D721Med (cell line): ENCODE data around the gene ZBTB12.
"Not testable (repeated sequence)": the region's sequence is repeated elsewhere in the genome, so short reads cannot be mapped to it uniquely, and the experiment has no call there.

ENCODE experiments used
- DNase-seq: peaks from one replicate; pipeline ENCODE4 v3.0.0; 2011; ENCODE audit warnings: low spot score; ENCODE audit not compliant: insufficient read length
- FAIRE-seq: peaks from 2 replicates; lab custom pipeline; 2011; peaks lifted over from hg19 to GRCh38; lab: Jason Lieb, UNC
- TF ChIP-seq, protein P1 (sequence below): IDR thresholded peaks from 2 replicates; pipeline ENCODE4 v1.5.1; 2012; ENCODE audit warnings: mild to moderate bottlenecking, control low read depth; ENCODE audit not compliant: insufficient read depth; ENCODE audit errors: missing control alignments

ZBTB12 gene

DNA sequence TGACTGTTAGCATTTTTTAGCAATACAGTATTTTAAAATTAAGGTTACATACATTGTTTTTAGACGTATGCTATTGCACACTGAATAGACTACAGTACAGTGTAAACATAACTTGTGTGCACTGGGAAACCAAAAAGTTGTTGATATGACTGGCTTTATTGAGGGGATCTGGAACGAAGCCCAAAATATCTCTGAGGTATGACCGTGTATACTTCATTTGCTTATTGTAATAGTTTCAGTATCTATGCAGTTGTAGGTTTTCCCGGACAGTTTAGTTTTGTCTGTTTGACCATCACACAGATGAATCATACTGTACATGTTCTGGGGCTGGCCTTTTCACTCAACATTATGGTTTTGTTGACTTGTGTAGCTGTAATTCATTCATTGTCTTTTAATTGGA lies 6.9 kb upstream of the ZBTB12 start:
- DNase-seq (no peak), FAIRE-seq (no peak)
- TF ChIP-seq, protein P1, sequence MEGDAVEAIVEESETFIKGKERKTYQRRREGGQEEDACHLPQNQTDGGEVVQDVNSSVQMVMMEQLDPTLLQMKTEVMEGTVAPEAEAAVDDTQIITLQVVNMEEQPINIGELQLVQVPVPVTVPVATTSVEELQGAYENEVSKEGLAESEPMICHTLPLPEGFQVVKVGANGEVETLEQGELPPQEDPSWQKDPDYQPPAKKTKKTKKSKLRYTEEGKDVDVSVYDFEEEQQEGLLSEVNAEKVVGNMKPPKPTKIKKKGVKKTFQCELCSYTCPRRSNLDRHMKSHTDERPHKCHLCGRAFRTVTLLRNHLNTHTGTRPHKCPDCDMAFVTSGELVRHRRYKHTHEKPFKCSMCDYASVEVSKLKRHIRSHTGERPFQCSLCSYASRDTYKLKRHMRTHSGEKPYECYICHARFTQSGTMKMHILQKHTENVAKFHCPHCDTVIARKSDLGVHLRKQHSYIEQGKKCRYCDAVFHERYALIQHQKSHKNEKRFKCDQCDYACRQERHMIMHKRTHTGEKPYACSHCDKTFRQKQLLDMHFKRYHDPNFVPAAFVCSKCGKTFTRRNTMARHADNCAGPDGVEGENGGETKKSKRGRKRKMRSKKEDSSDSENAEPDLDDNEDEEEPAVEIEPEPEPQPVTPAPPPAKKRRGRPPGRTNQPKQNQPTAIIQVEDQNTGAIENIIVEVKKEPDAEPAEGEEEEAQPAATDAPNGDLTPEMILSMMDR = no peak

DNA sequence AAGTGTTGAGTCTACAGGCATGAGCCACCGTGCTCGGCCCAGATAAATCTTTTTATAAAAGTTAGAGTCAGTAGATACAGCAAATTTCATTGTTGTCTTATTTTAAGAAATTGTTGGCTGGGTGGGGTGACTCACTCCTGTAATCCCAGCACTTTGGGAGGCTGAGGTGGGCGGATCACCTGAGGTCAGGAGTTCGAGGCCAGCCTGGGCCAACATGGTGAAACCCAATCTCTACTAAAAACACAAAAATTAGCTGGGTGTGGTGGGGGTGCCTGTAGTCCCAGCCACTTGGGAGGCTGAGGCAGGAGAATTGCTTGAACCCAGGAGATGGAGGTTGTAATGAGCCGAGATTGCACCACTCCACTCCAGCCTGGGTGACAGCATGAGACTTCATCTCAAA lies 6.4 kb upstream of the ZBTB12 start:
- DNase-seq = not testable (repeated sequence)

DNA sequence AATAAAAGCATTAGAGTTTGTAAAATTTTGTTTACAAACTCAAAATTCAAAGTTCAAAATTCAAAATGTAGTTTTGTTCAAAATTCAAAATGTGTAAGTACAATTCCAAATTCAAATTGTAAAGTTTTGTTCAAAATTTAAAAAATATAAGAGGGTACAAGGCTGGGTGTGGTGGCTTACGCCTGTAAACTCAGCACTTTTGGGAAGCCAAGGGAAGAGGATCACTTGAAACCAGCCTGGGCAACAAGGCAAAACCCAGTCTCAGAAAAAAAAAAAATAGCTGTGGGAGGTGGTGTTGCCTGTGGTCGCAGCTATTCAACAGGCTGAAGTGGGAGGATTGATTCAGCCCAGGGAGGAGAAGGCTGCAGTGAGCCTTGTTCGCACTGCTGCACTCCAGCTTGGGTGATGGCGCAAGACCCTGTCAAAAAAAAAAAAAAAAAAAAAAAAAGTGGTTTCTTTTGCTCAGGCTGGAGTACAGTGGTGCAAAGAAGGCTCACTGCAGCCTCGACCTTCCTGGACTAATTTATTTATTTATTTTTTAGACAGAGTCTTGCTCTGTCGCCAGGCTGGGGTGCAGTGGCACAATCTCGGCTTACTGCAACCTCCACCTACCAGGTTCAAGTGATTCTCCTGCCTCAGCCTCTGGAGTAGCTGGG lies 5.4 kb upstream of the ZBTB12 start:
- TF ChIP-seq, protein P1 = no peak
- FAIRE-seq = no peak
- DNase-seq = no peak

More for the DNA sequence above, 6.4 kb upstream of the ZBTB12 start:
- FAIRE-seq = not testable (repeated sequence)

DNA sequence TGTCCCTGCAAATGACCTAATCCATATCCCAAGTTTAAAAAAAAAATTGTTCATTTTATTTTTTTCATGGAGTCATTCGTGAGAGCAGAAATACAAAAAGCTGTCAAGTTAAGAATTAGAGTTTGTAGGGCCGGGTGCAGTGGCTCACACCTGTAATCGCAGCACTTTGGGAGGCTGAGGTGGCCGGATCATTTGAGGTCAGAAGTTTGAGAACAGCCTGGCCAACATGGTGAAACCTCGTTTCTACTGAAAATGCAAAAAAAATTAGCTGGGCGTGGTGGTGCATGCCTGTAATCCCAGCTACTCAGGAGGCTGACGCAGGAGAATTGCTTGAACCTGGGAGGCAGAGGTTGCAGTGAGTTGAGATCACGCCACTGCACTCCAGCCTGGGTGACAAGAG lies 4.8 kb upstream of the ZBTB12 start:
- DNase-seq, FAIRE-seq: not testable (repeated sequence)

DNA sequence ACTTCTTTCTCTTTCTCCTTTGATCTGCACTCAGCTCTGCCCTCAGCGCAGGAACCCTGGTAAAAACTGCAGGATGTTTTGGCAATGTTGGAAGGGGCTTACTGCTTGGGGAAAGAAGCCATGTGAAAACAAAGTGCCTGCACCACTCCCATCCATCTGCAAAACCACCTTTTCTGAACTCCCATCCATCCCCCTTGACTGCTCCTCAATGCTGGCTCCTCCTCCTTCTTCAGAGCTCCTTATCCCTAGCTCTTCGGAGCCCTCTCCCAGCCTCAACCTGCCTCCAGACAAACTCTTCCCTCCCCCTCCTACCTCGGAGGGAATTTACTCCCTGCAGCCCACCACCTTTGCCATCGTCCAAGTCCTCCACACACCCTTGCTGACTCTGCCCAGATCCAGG lies 4.2 kb upstream of the ZBTB12 start:
- TF ChIP-seq, protein P1 = no peak
- FAIRE-seq = no peak
- no peak for DNase-seq

DNA sequence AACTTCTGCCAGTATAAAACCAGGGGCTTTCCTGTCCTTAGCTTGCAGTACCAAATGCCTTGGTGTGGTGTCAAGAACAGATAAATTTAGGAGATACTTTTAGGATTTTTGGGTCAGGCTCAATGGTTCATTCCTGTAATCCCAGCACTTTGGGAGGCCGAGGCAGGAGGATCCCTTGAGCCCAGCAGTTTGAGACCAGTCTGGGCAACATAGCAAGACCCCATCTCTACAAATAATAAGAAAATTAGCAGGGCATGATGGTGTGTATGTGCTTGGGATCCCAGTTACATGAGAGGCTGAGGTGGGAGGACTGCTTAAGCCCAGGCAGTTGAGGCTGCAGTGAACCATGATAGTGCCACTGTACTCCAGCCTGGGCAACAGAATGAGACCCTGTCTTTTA lies 3.2 kb upstream of the ZBTB12 start:
- FAIRE-seq = no peak
- TF ChIP-seq, protein P1 = no peak
- DNase-seq = no peak

DNA sequence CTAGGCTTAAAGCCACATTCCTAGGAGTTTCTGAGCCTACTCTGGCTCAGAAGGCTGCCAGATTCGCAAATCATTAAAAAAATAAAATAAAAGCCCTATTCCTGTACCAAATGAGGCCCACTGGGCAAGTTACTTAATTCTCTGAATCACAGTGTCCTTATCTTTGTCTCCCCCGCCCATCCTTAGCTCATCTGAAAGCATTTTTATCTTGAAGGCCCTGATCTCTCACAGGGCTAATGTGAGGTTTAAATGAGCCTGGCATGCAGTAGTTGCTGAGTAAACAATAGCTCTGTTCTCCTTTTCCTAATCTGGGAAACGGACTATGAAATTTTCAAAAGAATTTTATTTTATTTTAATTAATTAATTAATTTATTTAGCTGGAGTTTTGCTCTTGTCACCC lies 2.1 kb upstream of the ZBTB12 start:
- DNase-seq (no peak), FAIRE-seq (no peak)
- TF ChIP-seq, protein P1 = no peak

DNA sequence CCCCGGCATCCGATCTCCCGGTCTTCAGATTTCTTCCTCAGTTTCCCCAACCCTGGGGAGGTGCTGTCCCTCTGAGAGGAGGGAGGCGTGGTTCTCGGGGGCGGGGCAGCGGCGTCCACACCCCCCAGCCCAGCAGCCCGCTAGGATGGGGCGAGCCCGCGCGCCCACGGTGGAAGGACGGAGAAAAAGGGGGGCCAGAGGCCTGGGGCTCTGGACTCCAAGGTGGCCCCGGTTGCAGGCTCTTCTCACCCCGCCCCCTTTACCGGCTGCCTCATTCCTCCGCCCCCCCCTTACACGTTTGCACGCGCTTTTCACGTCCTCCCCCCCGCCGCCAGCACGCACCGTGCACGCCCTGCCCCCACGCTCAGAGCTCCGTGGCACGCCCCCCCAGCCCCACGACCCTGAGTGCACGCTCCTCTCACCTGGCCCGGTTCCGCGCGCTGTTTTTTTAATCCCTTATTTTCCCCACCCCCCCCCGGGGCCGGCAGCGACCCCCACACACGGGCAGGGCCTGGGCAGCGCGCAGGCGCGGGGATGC lies 402 bp downstream of the ZBTB12 start:
- TF ChIP-seq, protein P1 = no peak
- DNase-seq (no peak), FAIRE-seq (no peak)
